GM23338 (cell line): ENCODE data around the gene MED12L. TPM values are rescaled to one million over a fixed set of nuclear protein-coding genes. Genes with fewer than 3 reads are reported as not detected.
A peak's percentile ranks its signal among the peaks of the same experiment; 100 is the strongest.

Experiments
- ATAC-seq: fragments of 200-7000 bp; cut with Tn5 transposase; 3 replicates; pipeline ENCODE4 v1.9.1; 2020
- DNase-seq: peaks from one replicate; pipeline ENCODE4 v3.0.0-alpha.2; 2015; ENCODE audit warnings: low spot score
- H2AFZ ChIP-seq: fragments of 200-600 bp; sonication (generic); 2 replicates; pipeline ENCODE4 v1.8.0; 2016; ENCODE audit warnings: antibody characterized with exemption, mild to moderate bottlenecking, moderate library complexity
- H3F3A ChIP-seq: fragments of 200-600 bp; sonication (generic); replicated peaks from 2 replicates; pipeline ENCODE4 v1.8.0; 2017; ENCODE audit warnings: antibody characterized with exemption, mixed run types, low read depth
- H3K27ac ChIP-seq: fragments of 200-600 bp; sonication (generic); 2 replicates; pipeline ENCODE4 v1.6.1; 2016; ENCODE audit warnings: low read depth
- H3K27me3 ChIP-seq: fragments of 200-600 bp; sonication (generic); 2 replicates; pipeline ENCODE4 v1.8.0; 2016; ENCODE audit warnings: mild to moderate bottlenecking, mixed run types, moderate library complexity; ENCODE audit not compliant: insufficient read depth
- H3K36me3 ChIP-seq: fragments of 200-600 bp; sonication (generic); 2 replicates; pipeline ENCODE4 v1.8.0; 2016; ENCODE audit warnings: mild to moderate bottlenecking; ENCODE audit not compliant: insufficient read depth
- H3K4me1 ChIP-seq: fragments of 200-600 bp; sonication (generic); 2 replicates; pipeline ENCODE4 v1.8.0; 2016; ENCODE audit warnings: mild to moderate bottlenecking, moderate library complexity; ENCODE audit not compliant: insufficient read depth
- H3K4me2 ChIP-seq: fragments of 200-600 bp; sonication (generic); 2 replicates; pipeline ENCODE4 v1.7.1; 2017; ENCODE audit warnings: mixed run types
- H3K4me3 ChIP-seq: fragments of 200-600 bp; sonication (generic); 2 replicates; pipeline ENCODE4 v1.6.1; 2016; ENCODE audit warnings: mixed run types
- H3K79me2 ChIP-seq: fragments of 200-600 bp; sonication (generic); replicated peaks from 2 replicates; pipeline ENCODE4 v1.8.0; 2017; ENCODE audit warnings: mild to moderate bottlenecking; ENCODE audit not compliant: insufficient read depth
- H3K9me2 ChIP-seq: fragments of 200-600 bp; sonication (generic); 2 replicates; pipeline ENCODE4 v1.8.0; 2017; ENCODE audit not compliant: insufficient read depth
- H4K20me1 ChIP-seq: fragments of 200-600 bp; sonication (generic); replicated peaks from 2 replicates; pipeline ENCODE4 v1.8.0; 2017; ENCODE audit warnings: mild to moderate bottlenecking; ENCODE audit not compliant: insufficient read depth
- H3K27ac Mint-ChIP-seq: 2 replicates; pipeline ENCODE4 v1.8.0; 2020; ENCODE audit warnings: inconsistent platforms, mild to moderate bottlenecking, moderate library complexity, mixed read lengths
- H3K27me3 Mint-ChIP-seq: 3 replicates; pipeline ENCODE4 v1.8.0; 2022; ENCODE audit warnings: low read depth, mild to moderate bottlenecking, moderate library complexity, mixed read lengths, inconsistent platforms; ENCODE audit not compliant: insufficient read depth, poor library complexity
- H3K36me3 Mint-ChIP-seq: 3 replicates; pipeline ENCODE4 v1.8.0; 2021; ENCODE audit warnings: low read depth, mild to moderate bottlenecking, inconsistent platforms, moderate library complexity, mixed read lengths
- H3K4me1 Mint-ChIP-seq: 3 replicates; pipeline ENCODE4 v1.8.0; 2020; ENCODE audit warnings: mild to moderate bottlenecking, inconsistent platforms, mixed read lengths
- H3K4me3 Mint-ChIP-seq: 3 replicates; pipeline ENCODE4 v1.8.0; 2021; ENCODE audit warnings: moderate library complexity, mild to moderate bottlenecking, inconsistent platforms, mixed read lengths
- H3K9me3 Mint-ChIP-seq: 3 replicates; pipeline ENCODE4 v1.8.0; 2020; ENCODE audit warnings: moderate library complexity, mild to moderate bottlenecking, inconsistent platforms, mixed read lengths
- CREB1 ChIP-seq: fragments of 250-450 bp; sonication (Bioruptor Pico); IDR thresholded peaks from 2 replicates; pipeline ENCODE4 v1.5.0; 2020; ENCODE audit warnings: low read depth, mild to moderate bottlenecking, moderate library complexity
- EZH2phosphoT487 ChIP-seq: fragments of 200-600 bp; sonication (generic); IDR thresholded peaks from one replicate; pipeline ENCODE4 v1.8.1; 2018; ENCODE audit warnings: antibody characterized with exemption; ENCODE audit not compliant: unreplicated experiment
- JUNB ChIP-seq: IDR thresholded peaks from one replicate; pipeline ENCODE4 v1.6.1; 2016; ENCODE audit warnings: antibody characterized with exemption; ENCODE audit not compliant: unreplicated experiment
- POLR2AphosphoS5 ChIP-seq: IDR thresholded peaks from 2 replicates; pipeline ENCODE4 v1.6.1; 2016; ENCODE audit warnings: antibody characterized with exemption, low read depth
- STAT1 ChIP-seq: IDR thresholded peaks from one replicate; pipeline ENCODE4 v1.6.1; 2016; ENCODE audit warnings: antibody characterized with exemption; ENCODE audit not compliant: unreplicated experiment
- ZNF331 ChIP-seq: fragments of 250-450 bp; sonication (Bioruptor Pico); IDR thresholded peaks from 2 replicates; pipeline ENCODE4 v1.5.0; 2020; ENCODE audit warnings: low read depth, mild to moderate bottlenecking, moderate library complexity
- polyA plus RNA-seq: library from polyadenylated mRNA; unstranded; fragments of >200 nt; fragmentation: Nextera tagmentation; extraction: Ambion mirVana; gene quantifications from 2 replicates; pipeline ENCODE4 v1.2.1, GENCODE V29; 2016
- total RNA-seq: library from RNA; depleted of rRNA; stranded (reverse); fragments of >200 nt; shearing (Covaris generic); gene quantifications from 2 replicates; pipeline ENCODE4 v1.2.3, GENCODE V29; 2014
- TF ChIP-seq, protein P1 (sequence below): IDR thresholded peaks from one replicate; pipeline ENCODE4 v1.6.1; 2018; ENCODE audit warnings: antibody characterized with exemption; ENCODE audit not compliant: unreplicated experiment
- TF ChIP-seq, protein P2 (sequence below), 2 experiments: fragments of 200-600 bp in 1 of 2; sonication (generic) in 1 of 2; conservative IDR thresholded peaks; 2 replicates each; pipeline versions ENCODE4 v1.5.1 to v1.6.1; 2016 to 2017; ENCODE audit warnings: antibody characterized with exemption in 2 of 2, low read depth in 2 of 2, mild to moderate bottlenecking in 2 of 2, moderate library complexity in 1 of 2
- TF ChIP-seq, protein P3 (sequence below): IDR thresholded peaks from 2 replicates; pipeline ENCODE4 v1.6.1; 2016; ENCODE audit warnings: antibody characterized with exemption

MED12L gene
- total and polyA plus RNA-seq, 2 experiments from 2014 or later = 5.7 to 25.0 TPM

DNA sequence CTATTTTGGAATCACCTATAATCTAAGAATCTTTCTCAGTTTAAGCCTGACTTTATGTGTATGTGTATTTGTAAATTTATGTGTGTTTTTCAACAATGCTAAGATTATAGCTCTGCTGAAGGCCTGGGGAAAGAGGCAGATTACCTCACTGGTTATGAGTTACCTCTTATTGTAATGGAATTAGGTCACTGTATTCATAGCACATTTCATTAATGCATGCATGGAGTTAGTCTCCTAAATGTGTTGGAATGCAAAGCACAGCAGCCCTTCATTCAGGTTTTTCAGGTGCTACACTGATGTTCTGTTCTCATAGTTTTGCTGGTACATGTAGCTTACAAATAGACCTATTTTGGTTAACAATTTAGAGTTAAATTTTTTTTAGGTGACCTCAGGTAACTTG is 221.7 kb downstream of the MED12L start:
- peak overlapping the region; percentile 39 for H3K4me3 Mint-ChIP-seq
- peak; percentile 6; the same call in 1 of the 3 replicates for ATAC-seq
- no peaks in the 10 kb centered on the region for H3K36me3 Mint-ChIP-seq
- peak overlapping the region; percentile 63 for H3K27ac Mint-ChIP-seq
- Histone ChIP-seq H2AFZ (no peak overlapping the region), H4K20me1 (no peaks in the 10 kb centered on the region), H3K79me2 (no peaks in the 10 kb centered on the region), H3K36me3 (no peaks in the 10 kb centered on the region), H3K4me2 (no peak overlapping the region), H3K27me3 (no peaks in the 10 kb centered on the region), H3K27ac (no peak overlapping the region), H3K4me1 (peaks cover 12% of the 10 kb centered on the region), H3K9me2 (no peaks in the 10 kb centered on the region), H3F3A (no peaks in the 10 kb centered on the region), H3K4me3 (no peak overlapping the region)
- H3K27me3 Mint-ChIP-seq = peaks cover 2% of the 10 kb centered on the region
- TF ChIP-seq EZH2phosphoT487 = no peak
- no peak for TF ChIP-seq POLR2AphosphoS5
- DNase-seq = peak; percentile 23
- peaks cover 60% of the 10 kb centered on the region for H3K4me1 Mint-ChIP-seq
- H3K9me3 Mint-ChIP-seq = no peaks in the 10 kb centered on the region

DNA sequence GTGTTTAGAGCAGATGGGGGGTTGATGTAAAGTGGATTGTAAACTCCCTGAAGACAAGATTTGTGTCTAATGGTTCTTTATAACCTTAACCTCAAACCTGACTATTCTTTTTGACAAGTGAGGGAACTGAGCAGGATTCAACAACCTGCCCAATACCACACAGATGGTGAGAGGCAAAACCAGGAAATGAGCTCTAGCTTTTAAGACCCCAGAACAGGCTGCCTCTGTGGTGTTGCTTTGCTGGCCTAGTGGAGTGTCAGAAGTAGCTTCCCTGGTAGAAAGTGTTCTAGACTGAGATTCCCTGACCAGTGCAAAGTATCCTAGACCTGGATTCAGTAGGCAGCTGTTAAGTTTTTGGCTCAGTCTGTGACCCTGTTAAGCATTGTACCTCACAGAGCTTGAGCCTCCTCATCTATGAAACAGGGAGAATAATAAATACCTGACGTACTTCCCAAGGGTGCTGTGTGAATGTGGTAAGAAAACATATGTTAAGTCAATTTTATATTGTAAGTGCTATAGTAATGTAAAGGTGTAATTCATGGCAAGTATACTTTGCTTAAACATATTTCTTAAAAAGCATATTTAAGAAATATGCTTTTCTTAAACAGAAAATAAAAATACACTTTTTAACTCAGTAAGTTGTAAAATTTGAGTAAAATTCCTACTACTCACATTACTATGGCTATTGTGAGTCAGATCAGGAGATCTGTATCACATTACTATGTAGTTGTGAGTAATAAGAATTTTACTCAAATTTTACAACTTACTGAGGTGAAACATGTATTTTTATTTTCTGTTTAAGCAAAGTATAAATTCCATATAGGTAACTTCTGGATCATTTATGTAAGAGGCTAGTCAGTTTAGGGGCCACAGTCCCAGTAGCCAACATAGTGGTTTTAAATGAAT is 222.4 kb downstream of the MED12L start:
- Histone ChIP-seq H4K20me1 (no peaks in the 10 kb centered on the region), H3K79me2 (no peaks in the 10 kb centered on the region), H3K27me3 (no peaks in the 10 kb centered on the region), H3K27ac (no peak overlapping the region), H3K4me1 (peaks cover 17% of the 10 kb centered on the region), H3K36me3 (no peaks in the 10 kb centered on the region), H2AFZ (no peak overlapping the region), H3K4me3 (no peak overlapping the region), H3F3A (no peaks in the 10 kb centered on the region), H3K9me2 (no peaks in the 10 kb centered on the region), H3K4me2 (peak overlapping the region; percentile 12; the same call in 1 of the 2 replicates)
- no peak for TF ChIP-seq EZH2phosphoT487
- no peak for TF ChIP-seq CREB1 (CRISPR knock-in tag)
- TF ChIP-seq ZNF331 = no peak
- peaks cover 2% of the 10 kb centered on the region for H3K27me3 Mint-ChIP-seq
- DNase-seq (no peak), ATAC-seq (no peak)
- H3K36me3 Mint-ChIP-seq = no peaks in the 10 kb centered on the region
- no peaks in the 10 kb centered on the region for H3K9me3 Mint-ChIP-seq
- H3K4me3 Mint-ChIP-seq = peak overlapping the region; percentile 39; the same call in 2 of the 3 replicates
- peak overlapping the region; percentile 63 for H3K27ac Mint-ChIP-seq
- H3K4me1 Mint-ChIP-seq = peaks cover 66% of the 10 kb centered on the region

DNA sequence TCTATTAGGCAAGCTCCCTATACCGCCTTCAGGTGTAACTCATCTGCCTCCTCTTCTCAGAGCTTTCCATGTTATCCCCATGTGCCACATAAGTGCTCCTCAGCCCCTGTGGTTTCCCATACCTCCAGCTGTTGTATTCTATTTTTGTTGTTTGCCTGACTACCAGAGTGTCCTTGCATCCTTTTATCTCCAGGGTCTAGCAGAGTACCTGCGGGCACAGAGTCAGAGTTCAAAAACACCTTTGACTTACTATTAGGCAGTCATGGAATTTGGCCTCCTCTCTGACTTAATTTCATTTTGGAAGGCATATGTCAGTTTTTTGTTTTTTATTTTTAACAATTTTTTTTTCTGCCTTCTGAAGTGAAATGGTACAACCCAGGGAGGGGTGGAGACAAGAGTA is 224.1 kb downstream of the MED12L start:
- H2AFZ ChIP-seq = no peak overlapping the region
- DNase-seq (no peak), ATAC-seq (no peak)
- H3F3A ChIP-seq = no peaks in the 10 kb centered on the region
- H3K27me3 ChIP-seq = no peaks in the 10 kb centered on the region
- no peaks in the 10 kb centered on the region for H3K36me3 ChIP-seq
- Mint-ChIP-seq H3K36me3 (no peaks in the 10 kb centered on the region), H3K27me3 (no peaks in the 10 kb centered on the region), H3K27ac (no peak overlapping the region), H3K4me1 (peaks cover 65% of the 10 kb centered on the region), H3K4me3 (no peak overlapping the region), H3K9me3 (no peaks in the 10 kb centered on the region)
- no peaks in the 10 kb centered on the region for H3K79me2 ChIP-seq
- H3K4me3 ChIP-seq = no peak overlapping the region
- peaks cover 24% of the 10 kb centered on the region for H3K4me1 ChIP-seq
- H3K9me2 ChIP-seq = no peaks in the 10 kb centered on the region
- H4K20me1 ChIP-seq = no peaks in the 10 kb centered on the region
- H3K27ac ChIP-seq = no peak overlapping the region
- no peak overlapping the region for H3K4me2 ChIP-seq
- TF ChIP-seq, protein P1, sequence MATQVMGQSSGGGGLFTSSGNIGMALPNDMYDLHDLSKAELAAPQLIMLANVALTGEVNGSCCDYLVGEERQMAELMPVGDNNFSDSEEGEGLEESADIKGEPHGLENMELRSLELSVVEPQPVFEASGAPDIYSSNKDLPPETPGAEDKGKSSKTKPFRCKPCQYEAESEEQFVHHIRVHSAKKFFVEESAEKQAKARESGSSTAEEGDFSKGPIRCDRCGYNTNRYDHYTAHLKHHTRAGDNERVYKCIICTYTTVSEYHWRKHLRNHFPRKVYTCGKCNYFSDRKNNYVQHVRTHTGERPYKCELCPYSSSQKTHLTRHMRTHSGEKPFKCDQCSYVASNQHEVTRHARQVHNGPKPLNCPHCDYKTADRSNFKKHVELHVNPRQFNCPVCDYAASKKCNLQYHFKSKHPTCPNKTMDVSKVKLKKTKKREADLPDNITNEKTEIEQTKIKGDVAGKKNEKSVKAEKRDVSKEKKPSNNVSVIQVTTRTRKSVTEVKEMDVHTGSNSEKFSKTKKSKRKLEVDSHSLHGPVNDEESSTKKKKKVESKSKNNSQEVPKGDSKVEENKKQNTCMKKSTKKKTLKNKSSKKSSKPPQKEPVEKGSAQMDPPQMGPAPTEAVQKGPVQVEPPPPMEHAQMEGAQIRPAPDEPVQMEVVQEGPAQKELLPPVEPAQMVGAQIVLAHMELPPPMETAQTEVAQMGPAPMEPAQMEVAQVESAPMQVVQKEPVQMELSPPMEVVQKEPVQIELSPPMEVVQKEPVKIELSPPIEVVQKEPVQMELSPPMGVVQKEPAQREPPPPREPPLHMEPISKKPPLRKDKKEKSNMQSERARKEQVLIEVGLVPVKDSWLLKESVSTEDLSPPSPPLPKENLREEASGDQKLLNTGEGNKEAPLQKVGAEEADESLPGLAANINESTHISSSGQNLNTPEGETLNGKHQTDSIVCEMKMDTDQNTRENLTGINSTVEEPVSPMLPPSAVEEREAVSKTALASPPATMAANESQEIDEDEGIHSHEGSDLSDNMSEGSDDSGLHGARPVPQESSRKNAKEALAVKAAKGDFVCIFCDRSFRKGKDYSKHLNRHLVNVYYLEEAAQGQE = no peak
- TF ChIP-seq POLR2AphosphoS5 = no peak
- TF ChIP-seq, protein P2, sequence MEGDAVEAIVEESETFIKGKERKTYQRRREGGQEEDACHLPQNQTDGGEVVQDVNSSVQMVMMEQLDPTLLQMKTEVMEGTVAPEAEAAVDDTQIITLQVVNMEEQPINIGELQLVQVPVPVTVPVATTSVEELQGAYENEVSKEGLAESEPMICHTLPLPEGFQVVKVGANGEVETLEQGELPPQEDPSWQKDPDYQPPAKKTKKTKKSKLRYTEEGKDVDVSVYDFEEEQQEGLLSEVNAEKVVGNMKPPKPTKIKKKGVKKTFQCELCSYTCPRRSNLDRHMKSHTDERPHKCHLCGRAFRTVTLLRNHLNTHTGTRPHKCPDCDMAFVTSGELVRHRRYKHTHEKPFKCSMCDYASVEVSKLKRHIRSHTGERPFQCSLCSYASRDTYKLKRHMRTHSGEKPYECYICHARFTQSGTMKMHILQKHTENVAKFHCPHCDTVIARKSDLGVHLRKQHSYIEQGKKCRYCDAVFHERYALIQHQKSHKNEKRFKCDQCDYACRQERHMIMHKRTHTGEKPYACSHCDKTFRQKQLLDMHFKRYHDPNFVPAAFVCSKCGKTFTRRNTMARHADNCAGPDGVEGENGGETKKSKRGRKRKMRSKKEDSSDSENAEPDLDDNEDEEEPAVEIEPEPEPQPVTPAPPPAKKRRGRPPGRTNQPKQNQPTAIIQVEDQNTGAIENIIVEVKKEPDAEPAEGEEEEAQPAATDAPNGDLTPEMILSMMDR (conservative IDR thresholded peaks at IDR 0.05; ENCODE audit: low read depth in 2 of 2) = no peak
- TF ChIP-seq JUNB = no peak
- TF ChIP-seq, protein P3, sequence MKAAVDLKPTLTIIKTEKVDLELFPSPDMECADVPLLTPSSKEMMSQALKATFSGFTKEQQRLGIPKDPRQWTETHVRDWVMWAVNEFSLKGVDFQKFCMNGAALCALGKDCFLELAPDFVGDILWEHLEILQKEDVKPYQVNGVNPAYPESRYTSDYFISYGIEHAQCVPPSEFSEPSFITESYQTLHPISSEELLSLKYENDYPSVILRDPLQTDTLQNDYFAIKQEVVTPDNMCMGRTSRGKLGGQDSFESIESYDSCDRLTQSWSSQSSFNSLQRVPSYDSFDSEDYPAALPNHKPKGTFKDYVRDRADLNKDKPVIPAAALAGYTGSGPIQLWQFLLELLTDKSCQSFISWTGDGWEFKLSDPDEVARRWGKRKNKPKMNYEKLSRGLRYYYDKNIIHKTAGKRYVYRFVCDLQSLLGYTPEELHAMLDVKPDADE = no peak
- TF ChIP-seq STAT1 = no peak
- no peak for TF ChIP-seq ZNF331
